ENCODE measurements around the gene PAIP2B. TPM values are rescaled to one million over a fixed set of nuclear protein-coding genes. Genes with fewer than 3 reads are reported as not detected.

PAIP2B gene
- total and polyA plus RNA-seq, 5 donors from 2014 or later = 2.1 to 2.9 (median 2.5) TPM

- Mint-ChIP-seq H3K4me1 (peaks cover 0 to 3% (median 0%) of the 10 kb centered on the region in 4 donors), H3K36me3 (no peaks in the 10 kb centered on the region), H3K27ac (no peak overlapping the region), H3K9me3 (peaks cover 0 to under 1% (median 0%) of the 10 kb centered on the region in 7 donors), H3K4me3 (no peak overlapping the region), H3K27me3 (peaks cover 4% of the 10 kb centered on the region)
- no peak for DNase-seq
- H3K27ac ChIP-seq (ENCODE audit: insufficient read depth, low read length, poor library complexity, severe bottlenecking) = no peak overlapping the region
- H3K9me3 ChIP-seq (ENCODE audit: control insufficient read depth in 2 of 2, low read length in 2 of 2) = no peaks in the 10 kb centered on the region
- H3K4me1 ChIP-seq (ENCODE audit: control insufficient read depth, insufficient read depth, low read length, poor library complexity, severe bottlenecking) = no peaks in the 10 kb centered on the region
- no peaks in the 10 kb centered on the region for H3K36me3 ChIP-seq (ENCODE audit: control insufficient read depth, insufficient read depth, low read length)
- no peak overlapping the region for H3K4me3 ChIP-seq (ENCODE audit: low read depth, low read length)
- peaks cover 2% of the 10 kb centered on the region for H3K27me3 ChIP-seq (ENCODE audit: control insufficient read depth, insufficient read depth, low read length)
- no peak for ATAC-seq (ENCODE audit: low read depth in 2 of 2)
Observed at GRCh38 chr2:71173096-71173495, 53.8 kb downstream of the PAIP2B start.

GRCh38 chr2:71166812-71167211 lies 60.1 kb downstream of the PAIP2B start:
- no peak overlapping the region for H3K4me3 Mint-ChIP-seq
- peaks cover 13% of the 10 kb centered on the region for H3K27me3 Mint-ChIP-seq
- H3K27ac Mint-ChIP-seq = no peak overlapping the region

GRCh38 chr2:71157124-71157793 lies 69.6 kb downstream of the PAIP2B start:
- Mint-ChIP-seq H3K4me1 (peaks cover 0 to 8% (median 2%) of the 10 kb centered on the region in 4 donors), H3K36me3 (no peaks in the 10 kb centered on the region), H3K27ac (peak overlapping the region in 2 of 3 donors; percentile 49 to 69), H3K9me3 (peaks cover 0 to 3% (median 0%) of the 10 kb centered on the region in 7 donors), H3K4me3 (no peak overlapping the region), H3K27me3 (peaks cover 13% of the 10 kb centered on the region)
- no peak overlapping the region for H3K27ac ChIP-seq (ENCODE audit: insufficient read depth, low read length, poor library complexity, severe bottlenecking)
- no peaks in the 10 kb centered on the region for H3K27me3 ChIP-seq (ENCODE audit: control insufficient read depth, insufficient read depth, low read length)
- no peaks in the 10 kb centered on the region for H3K36me3 ChIP-seq (ENCODE audit: control insufficient read depth, insufficient read depth, low read length)
- DNase-seq (peak; percentile 19 to 32 (median 31)), ATAC-seq (ENCODE audit: low read depth in 2 of 2) (peak; percentile 64 to 69)
- no peaks in the 10 kb centered on the region for H3K4me1 ChIP-seq (ENCODE audit: control insufficient read depth, insufficient read depth, low read length, poor library complexity, severe bottlenecking)
- H3K4me3 ChIP-seq (ENCODE audit: low read depth, low read length) = no peak overlapping the region
- no peaks in the 10 kb centered on the region for H3K9me3 ChIP-seq (ENCODE audit: control insufficient read depth in 2 of 2, low read length in 2 of 2)

More at GRCh38 chr2:71166812-71167211, 60.1 kb downstream of the PAIP2B start:
- no peak overlapping the region for H3K27ac ChIP-seq (ENCODE audit: insufficient read depth, low read length, poor library complexity, severe bottlenecking)
- Mint-ChIP-seq H3K4me1 (no peaks in the 10 kb centered on the region), H3K36me3 (no peaks in the 10 kb centered on the region), H3K9me3 (peaks cover 0 to 5% (median 0%) of the 10 kb centered on the region in 7 donors)
- ATAC-seq (ENCODE audit: low read depth in 2 of 2) = no peak
- no peaks in the 10 kb centered on the region for H3K27me3 ChIP-seq (ENCODE audit: control insufficient read depth, insufficient read depth, low read length)
- H3K36me3 ChIP-seq (ENCODE audit: control insufficient read depth, insufficient read depth, low read length) = no peaks in the 10 kb centered on the region
- H3K9me3 ChIP-seq (ENCODE audit: control insufficient read depth in 2 of 2, low read length in 2 of 2) = no peaks in the 10 kb centered on the region
- DNase-seq = no peak
- no peaks in the 10 kb centered on the region for H3K4me1 ChIP-seq (ENCODE audit: control insufficient read depth, insufficient read depth, low read length, poor library complexity, severe bottlenecking)
- no peak overlapping the region for H3K4me3 ChIP-seq (ENCODE audit: low read depth, low read length)

GRCh38 chr2:71156573-71156972 lies 70.3 kb downstream of the PAIP2B start:
- Mint-ChIP-seq H3K27ac (no peak overlapping the region), H3K4me1 (peaks cover 0 to 8% (median 2%) of the 10 kb centered on the region in 4 donors), H3K4me3 (no peak overlapping the region), H3K9me3 (no peaks in the 10 kb centered on the region), H3K27me3 (peaks cover 13% of the 10 kb centered on the region), H3K36me3 (no peaks in the 10 kb centered on the region)
- no peaks in the 10 kb centered on the region for H3K4me1 ChIP-seq (ENCODE audit: control insufficient read depth, insufficient read depth, low read length, poor library complexity, severe bottlenecking)
- no peaks in the 10 kb centered on the region for H3K27me3 ChIP-seq (ENCODE audit: control insufficient read depth, insufficient read depth, low read length)
- no peak overlapping the region for H3K4me3 ChIP-seq (ENCODE audit: low read depth, low read length)
- DNase-seq (no peak), ATAC-seq (ENCODE audit: low read depth in 2 of 2) (no peak)
- no peaks in the 10 kb centered on the region for H3K36me3 ChIP-seq (ENCODE audit: control insufficient read depth, insufficient read depth, low read length)
- H3K27ac ChIP-seq (ENCODE audit: insufficient read depth, low read length, poor library complexity, severe bottlenecking) = no peak overlapping the region
- no peaks in the 10 kb centered on the region for H3K9me3 ChIP-seq (ENCODE audit: control insufficient read depth in 2 of 2, low read length in 2 of 2)

GRCh38 chr2:71155846-71156245 lies 71.1 kb downstream of the PAIP2B start:
- no peaks in the 10 kb centered on the region for H3K36me3 ChIP-seq (ENCODE audit: control insufficient read depth, insufficient read depth, low read length)
- H3K4me1 ChIP-seq (ENCODE audit: control insufficient read depth, insufficient read depth, low read length, poor library complexity, severe bottlenecking) = no peaks in the 10 kb centered on the region
- H3K27me3 Mint-ChIP-seq = peaks cover 13% of the 10 kb centered on the region
- ATAC-seq (ENCODE audit: low read depth in 2 of 2) = no peak
- H3K9me3 ChIP-seq (ENCODE audit: control insufficient read depth in 2 of 2, low read length in 2 of 2) = no peaks in the 10 kb centered on the region
- no peak overlapping the region for H3K4me3 ChIP-seq (ENCODE audit: low read depth, low read length)
- H3K27ac Mint-ChIP-seq = no peak overlapping the region
- DNase-seq = no peak
- H3K9me3 Mint-ChIP-seq = no peaks in the 10 kb centered on the region
- peaks cover 0 to 8% (median 2%) of the 10 kb centered on the region in 4 donors for H3K4me1 Mint-ChIP-seq
- H3K4me3 Mint-ChIP-seq = no peak overlapping the region
- no peak overlapping the region for H3K27ac ChIP-seq (ENCODE audit: insufficient read depth, low read length, poor library complexity, severe bottlenecking)
- H3K27me3 ChIP-seq (ENCODE audit: control insufficient read depth, insufficient read depth, low read length) = no peaks in the 10 kb centered on the region
- no peaks in the 10 kb centered on the region for H3K36me3 Mint-ChIP-seq

GRCh38 chr2:71154798-71155197 lies 72.1 kb downstream of the PAIP2B start:
- peak in 2 of 3 donors; percentile 3 to 37 for DNase-seq

GRCh38 chr2:71154279-71154678 lies 72.6 kb downstream of the PAIP2B start:
- H3K9me3 ChIP-seq (ENCODE audit: control insufficient read depth in 2 of 2, low read length in 2 of 2) = no peaks in the 10 kb centered on the region
- no peak overlapping the region for H3K4me3 ChIP-seq (ENCODE audit: low read depth, low read length)
- Mint-ChIP-seq H3K36me3 (peaks cover 10% of the 10 kb centered on the region), H3K4me3 (no peak overlapping the region), H3K27me3 (peaks cover 13% of the 10 kb centered on the region), H3K27ac (no peak overlapping the region), H3K4me1 (peaks cover 0 to 8% (median 2%) of the 10 kb centered on the region in 4 donors), H3K9me3 (no peaks in the 10 kb centered on the region)
- ATAC-seq (ENCODE audit: low read depth in 2 of 2) (no peak), DNase-seq (no peak)
- no peaks in the 10 kb centered on the region for H3K27me3 ChIP-seq (ENCODE audit: control insufficient read depth, insufficient read depth, low read length)
- peaks cover 12% of the 10 kb centered on the region for H3K36me3 ChIP-seq (ENCODE audit: control insufficient read depth, insufficient read depth, low read length)
- H3K4me1 ChIP-seq (ENCODE audit: control insufficient read depth, insufficient read depth, low read length, poor library complexity, severe bottlenecking) = no peaks in the 10 kb centered on the region
- H3K27ac ChIP-seq (ENCODE audit: insufficient read depth, low read length, poor library complexity, severe bottlenecking) = no peak overlapping the region

More at GRCh38 chr2:71154798-71155197, 72.1 kb downstream of the PAIP2B start:
- no peaks in the 10 kb centered on the region for H3K4me1 ChIP-seq (ENCODE audit: control insufficient read depth, insufficient read depth, low read length, poor library complexity, severe bottlenecking)
- no peak overlapping the region for H3K4me3 ChIP-seq (ENCODE audit: low read depth, low read length)
- Mint-ChIP-seq H3K9me3 (no peaks in the 10 kb centered on the region), H3K4me3 (no peak overlapping the region), H3K27me3 (peaks cover 13% of the 10 kb centered on the region), H3K27ac (no peak overlapping the region), H3K36me3 (peaks cover 5% of the 10 kb centered on the region), H3K4me1 (peaks cover 0 to 8% (median 2%) of the 10 kb centered on the region in 4 donors)
- no peaks in the 10 kb centered on the region for H3K27me3 ChIP-seq (ENCODE audit: control insufficient read depth, insufficient read depth, low read length)
- peaks cover 7% of the 10 kb centered on the region for H3K36me3 ChIP-seq (ENCODE audit: control insufficient read depth, insufficient read depth, low read length)
- no peak overlapping the region for H3K27ac ChIP-seq (ENCODE audit: insufficient read depth, low read length, poor library complexity, severe bottlenecking)
- no peaks in the 10 kb centered on the region for H3K9me3 ChIP-seq (ENCODE audit: control insufficient read depth in 2 of 2, low read length in 2 of 2)
- no peak for ATAC-seq (ENCODE audit: low read depth in 2 of 2)

Data from CD4-positive, CD25-positive, alpha-beta regulatory T cell (primary cell).